ENCODE results near the gene ARMS2. TPM values are rescaled to one million over a fixed set of nuclear protein-coding genes. Genes with fewer than 3 reads are reported as not detected.
A peak's percentile ranks its signal among the peaks of the same experiment; 100 is the strongest.

The ARMS2 gene
- polyA plus RNA-seq, 3 donors, result not detected

GRCh38 chr10:122448600-122448999 is 5.9 kb upstream of the ARMS2 start:
- H3K27ac ChIP-seq (ENCODE audit: low read depth, low read length), result no peak overlapping the region
- WGBS, 3 donors, result 88 to 94% (median 89%) methylated on average over 3 of the region's 3 CpGs

- no peak overlapping the region for H3K27ac ChIP-seq (ENCODE audit: low read depth, low read length)
- 87 to 96% (median 91%) methylated on average over 4 of the region's 4 CpGs for WGBS, 3 donors
Observed at GRCh38 chr10:122449153-122449552, 5.3 kb upstream of the ARMS2 start.

- no peak overlapping the region for H3K27ac ChIP-seq (ENCODE audit: low read depth, low read length)
- 62 to 76% (median 72%) methylated on average over 14 of the region's 14 CpGs for WGBS, 3 donors
Observed at GRCh38 chr10:122450353-122450990, 4.0 kb upstream of the ARMS2 start.

GRCh38 chr10:122454071-122454470 is 382 bp upstream of the ARMS2 start:
- WGBS, 3 donors, result 85 to 90% (median 89%) methylated on average over 3 of the region's 3 CpGs
- no peak overlapping the region for H3K27ac ChIP-seq (ENCODE audit: low read depth, low read length)

GRCh38 chr10:122455376-122456079 is 1.1 kb downstream of the ARMS2 start:
- WGBS, 3 donors, result 90 to 93% (median 92%) methylated on average over 11 of the region's 11 CpGs

GRCh38 chr10:122457934-122458333 is 3.5 kb downstream of the ARMS2 start:
- no peak overlapping the region for H3K27ac ChIP-seq (ENCODE audit: low read depth, low read length)
- WGBS, 3 donors, result 62 to 70% (median 69%) methylated on average over 5 of the region's 5 CpGs

More at GRCh38 chr10:122455376-122456079, 1.1 kb downstream of the ARMS2 start:
- H3K27ac ChIP-seq (ENCODE audit: low read depth, low read length), result no peak overlapping the region

GRCh38 chr10:122458693-122459092 is 4.2 kb downstream of the ARMS2 start:
- WGBS, 3 donors, result 77 to 81% (median 79%) methylated on average over 6 of the region's 6 CpGs
- H3K27ac ChIP-seq (ENCODE audit: low read depth, low read length), result no peak overlapping the region

- WGBS, 3 donors, result 62 to 76% (median 64%) methylated on average over 14 of the region's 14 CpGs
Observed at GRCh38 chr10:122459561-122460273, 5.3 kb downstream of the ARMS2 start.

GRCh38 chr10:122460891-122461293 is 6.4 kb downstream of the ARMS2 start:
- no peak overlapping the region for H3K27ac ChIP-seq (ENCODE audit: low read depth, low read length)
- 1 to 2% (median 1%) methylated on average over 34 to 40 of the region's 40 CpGs for WGBS, 3 donors

More at GRCh38 chr10:122459561-122460273, 5.3 kb downstream of the ARMS2 start:
- no peak overlapping the region for H3K27ac ChIP-seq (ENCODE audit: low read depth, low read length)

GRCh38 chr10:122461367-122461728 is 6.9 kb downstream of the ARMS2 start, which contains the start of gene HTRA1:
HTRA1 (plus strand) TSS chr10:122461553; CDS start chr10:122461653, 100 bp downstream.
- WGBS, 3 donors, result 0 to 1% (median 0%) methylated on average over 14 to 56 of the region's 56 CpGs
- H3K27ac ChIP-seq (ENCODE audit: low read depth, low read length), result peak within 1 kb of the TSS; percentile 60

- peak overlapping the region; percentile 60 for H3K27ac ChIP-seq (ENCODE audit: low read depth, low read length)
- WGBS, 3 donors, result 1% methylated on average over 59 to 95 of the region's 95 CpGs
Observed at GRCh38 chr10:122461729-122462532, 7.5 kb downstream of the ARMS2 start.

GRCh38 chr10:122462533-122463465 is 8.3 kb downstream of the ARMS2 start:
- no peak overlapping the region for H3K27ac ChIP-seq (ENCODE audit: low read depth, low read length)
- WGBS, 3 donors, result 11 to 28% (median 16%) methylated on average over 47 of the region's 47 CpGs

GRCh38 chr10:122463466-122464249 is 9.2 kb downstream of the ARMS2 start:
- H3K27ac ChIP-seq (ENCODE audit: low read depth, low read length), result no peak overlapping the region
- WGBS, 3 donors, result 73 to 80% (median 78%) methylated on average over 17 of the region's 17 CpGs

- WGBS, 3 donors, result 72 to 91% (median 85%) methylated on average over 4 of the region's 4 CpGs
- no peak overlapping the region for H3K27ac ChIP-seq (ENCODE audit: low read depth, low read length)
Observed at GRCh38 chr10:122464250-122464510, 9.7 kb downstream of the ARMS2 start.

- no peak overlapping the region for H3K27ac ChIP-seq (ENCODE audit: low read depth, low read length)
- whole genome bisulfite sequencing, 3 donors, result 90 to 97% (median 91%) methylated on average over 11 of the region's 11 CpGs
Observed at GRCh38 chr10:122464586-122464985, 10.1 kb downstream of the ARMS2 start.

- no peak overlapping the region for H3K27ac ChIP-seq (ENCODE audit: low read depth, low read length)
Observed at GRCh38 chr10:122465401-122466040, 11.1 kb downstream of the ARMS2 start.

More at GRCh38 chr10:122465401-122466040, 11.1 kb downstream of the ARMS2 start:
- WGBS, 3 donors, result 59 to 79% (median 79%) methylated on average over 6 of the region's 6 CpGs

Measured in adipose tissue (tissue), 3 donors.